ENCODE measurements around the gene NUMA1. TPM values are rescaled to one million over a fixed set of nuclear protein-coding genes. Genes with fewer than 3 reads are reported as not detected.

NUMA1 gene
- total and polyA plus RNA-seq, 2 experiments from 2014 or later: 33.2 to 104 TPM

DNA sequence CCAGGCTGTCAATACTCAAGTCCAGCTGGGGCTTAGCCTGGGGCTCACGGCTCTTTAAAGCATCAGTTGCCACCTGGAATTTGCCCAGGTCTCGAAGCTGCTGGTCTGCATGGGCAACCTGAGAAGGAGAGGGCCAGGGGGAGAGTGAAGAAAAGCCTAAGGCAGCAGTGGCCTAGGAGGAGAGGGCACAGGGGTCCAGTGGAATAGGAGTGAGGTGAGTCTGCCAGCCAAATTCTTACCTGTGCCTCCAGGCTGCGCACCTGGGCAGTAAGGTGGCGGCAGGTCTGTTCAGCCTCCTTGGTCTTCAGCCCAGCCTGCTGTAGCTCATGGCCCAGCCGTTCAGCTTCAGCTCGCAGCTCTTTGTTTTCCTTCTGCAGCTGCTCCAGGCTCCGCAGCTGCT lies 71.6 kb downstream of the NUMA1 start (continued):
- TF ChIP-seq, protein P1, sequence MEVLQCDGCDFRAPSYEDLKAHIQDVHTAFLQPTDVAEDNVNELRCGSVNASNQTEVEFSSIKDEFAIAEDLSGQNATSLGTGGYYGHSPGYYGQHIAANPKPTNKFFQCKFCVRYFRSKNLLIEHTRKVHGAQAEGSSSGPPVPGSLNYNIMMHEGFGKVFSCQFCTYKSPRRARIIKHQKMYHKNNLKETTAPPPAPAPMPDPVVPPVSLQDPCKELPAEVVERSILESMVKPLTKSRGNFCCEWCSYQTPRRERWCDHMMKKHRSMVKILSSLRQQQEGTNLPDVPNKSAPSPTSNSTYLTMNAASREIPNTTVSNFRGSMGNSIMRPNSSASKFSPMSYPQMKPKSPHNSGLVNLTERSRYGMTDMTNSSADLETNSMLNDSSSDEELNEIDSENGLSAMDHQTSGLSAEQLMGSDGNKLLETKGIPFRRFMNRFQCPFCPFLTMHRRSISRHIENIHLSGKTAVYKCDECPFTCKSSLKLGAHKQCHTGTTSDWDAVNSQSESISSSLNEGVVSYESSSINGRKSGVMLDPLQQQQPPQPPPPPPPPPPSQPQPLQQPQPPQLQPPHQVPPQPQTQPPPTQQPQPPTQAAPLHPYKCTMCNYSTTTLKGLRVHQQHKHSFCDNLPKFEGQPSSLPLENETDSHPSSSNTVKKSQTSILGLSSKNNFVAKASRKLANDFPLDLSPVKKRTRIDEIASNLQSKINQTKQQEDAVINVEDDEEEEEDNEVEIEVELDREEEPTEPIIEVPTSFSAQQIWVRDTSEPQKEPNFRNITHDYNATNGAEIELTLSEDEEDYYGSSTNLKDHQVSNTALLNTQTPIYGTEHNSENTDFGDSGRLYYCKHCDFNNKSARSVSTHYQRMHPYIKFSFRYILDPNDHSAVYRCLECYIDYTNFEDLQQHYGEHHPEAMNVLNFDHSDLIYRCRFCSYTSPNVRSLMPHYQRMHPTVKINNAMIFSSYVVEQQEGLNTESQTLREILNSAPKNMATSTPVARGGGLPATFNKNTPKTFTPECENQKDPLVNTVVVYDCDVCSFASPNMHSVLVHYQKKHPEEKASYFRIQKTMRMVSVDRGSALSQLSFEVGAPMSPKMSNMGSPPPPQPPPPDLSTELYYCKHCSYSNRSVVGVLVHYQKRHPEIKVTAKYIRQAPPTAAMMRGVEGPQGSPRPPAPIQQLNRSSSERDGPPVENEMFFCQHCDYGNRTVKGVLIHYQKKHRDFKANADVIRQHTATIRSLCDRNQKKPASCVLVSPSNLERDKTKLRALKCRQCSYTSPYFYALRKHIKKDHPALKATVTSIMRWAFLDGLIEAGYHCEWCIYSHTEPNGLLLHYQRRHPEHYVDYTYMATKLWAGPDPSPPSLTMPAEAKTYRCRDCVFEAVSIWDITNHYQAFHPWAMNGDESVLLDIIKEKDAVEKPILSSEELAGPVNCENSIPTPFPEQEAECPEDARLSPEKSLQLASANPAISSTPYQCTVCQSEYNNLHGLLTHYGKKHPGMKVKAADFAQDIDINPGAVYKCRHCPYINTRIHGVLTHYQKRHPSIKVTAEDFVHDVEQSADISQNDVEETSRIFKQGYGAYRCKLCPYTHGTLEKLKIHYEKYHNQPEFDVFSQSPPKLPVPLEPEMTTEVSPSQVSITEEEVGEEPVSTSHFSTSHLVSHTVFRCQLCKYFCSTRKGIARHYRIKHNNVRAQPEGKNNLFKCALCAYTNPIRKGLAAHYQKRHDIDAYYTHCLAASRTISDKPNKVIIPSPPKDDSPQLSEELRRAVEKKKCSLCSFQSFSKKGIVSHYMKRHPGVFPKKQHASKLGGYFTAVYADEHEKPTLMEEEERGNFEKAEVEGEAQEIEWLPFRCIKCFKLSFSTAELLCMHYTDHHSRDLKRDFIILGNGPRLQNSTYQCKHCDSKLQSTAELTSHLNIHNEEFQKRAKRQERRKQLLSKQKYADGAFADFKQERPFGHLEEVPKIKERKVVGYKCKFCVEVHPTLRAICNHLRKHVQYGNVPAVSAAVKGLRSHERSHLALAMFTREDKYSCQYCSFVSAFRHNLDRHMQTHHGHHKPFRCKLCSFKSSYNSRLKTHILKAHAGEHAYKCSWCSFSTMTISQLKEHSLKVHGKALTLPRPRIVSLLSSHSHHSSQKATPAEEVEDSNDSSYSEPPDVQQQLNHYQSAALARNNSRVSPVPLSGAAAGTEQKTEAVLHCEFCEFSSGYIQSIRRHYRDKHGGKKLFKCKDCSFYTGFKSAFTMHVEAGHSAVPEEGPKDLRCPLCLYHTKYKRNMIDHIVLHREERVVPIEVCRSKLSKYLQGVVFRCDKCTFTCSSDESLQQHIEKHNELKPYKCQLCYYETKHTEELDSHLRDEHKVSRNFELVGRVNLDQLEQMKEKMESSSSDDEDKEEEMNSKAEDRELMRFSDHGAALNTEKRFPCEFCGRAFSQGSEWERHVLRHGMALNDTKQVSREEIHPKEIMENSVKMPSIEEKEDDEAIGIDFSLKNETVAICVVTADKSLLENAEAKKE (CRISPR knock-in tag; IDR thresholded peaks at IDR 0.05): no peak
- TF ChIP-seq POLR2AphosphoS5 (IDR thresholded peaks at IDR 0.05; ENCODE audit: low read depth): no peak
- no peak for TF ChIP-seq NANOG (IDR thresholded peaks at IDR 0.05; ENCODE audit: borderline replicate concordance)
- TF ChIP-seq EZH2phosphoT487 (IDR thresholded peaks at IDR 0.05; ENCODE audit: unreplicated experiment): no peak
- TF ChIP-seq, protein P2, sequence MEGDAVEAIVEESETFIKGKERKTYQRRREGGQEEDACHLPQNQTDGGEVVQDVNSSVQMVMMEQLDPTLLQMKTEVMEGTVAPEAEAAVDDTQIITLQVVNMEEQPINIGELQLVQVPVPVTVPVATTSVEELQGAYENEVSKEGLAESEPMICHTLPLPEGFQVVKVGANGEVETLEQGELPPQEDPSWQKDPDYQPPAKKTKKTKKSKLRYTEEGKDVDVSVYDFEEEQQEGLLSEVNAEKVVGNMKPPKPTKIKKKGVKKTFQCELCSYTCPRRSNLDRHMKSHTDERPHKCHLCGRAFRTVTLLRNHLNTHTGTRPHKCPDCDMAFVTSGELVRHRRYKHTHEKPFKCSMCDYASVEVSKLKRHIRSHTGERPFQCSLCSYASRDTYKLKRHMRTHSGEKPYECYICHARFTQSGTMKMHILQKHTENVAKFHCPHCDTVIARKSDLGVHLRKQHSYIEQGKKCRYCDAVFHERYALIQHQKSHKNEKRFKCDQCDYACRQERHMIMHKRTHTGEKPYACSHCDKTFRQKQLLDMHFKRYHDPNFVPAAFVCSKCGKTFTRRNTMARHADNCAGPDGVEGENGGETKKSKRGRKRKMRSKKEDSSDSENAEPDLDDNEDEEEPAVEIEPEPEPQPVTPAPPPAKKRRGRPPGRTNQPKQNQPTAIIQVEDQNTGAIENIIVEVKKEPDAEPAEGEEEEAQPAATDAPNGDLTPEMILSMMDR (conservative IDR thresholded peaks at IDR 0.05; ENCODE audit: low read depth in 2 of 2): no peak
- no peak for TF ChIP-seq CREB1 (CRISPR knock-in tag; IDR thresholded peaks at IDR 0.05; ENCODE audit: low read depth)
- no peak for TF ChIP-seq JUNB (IDR thresholded peaks at IDR 0.05; ENCODE audit: unreplicated experiment)
- no peak for TF ChIP-seq EZH2 (IDR thresholded peaks at IDR 0.05; ENCODE audit: low read depth, unreplicated experiment)

DNA sequence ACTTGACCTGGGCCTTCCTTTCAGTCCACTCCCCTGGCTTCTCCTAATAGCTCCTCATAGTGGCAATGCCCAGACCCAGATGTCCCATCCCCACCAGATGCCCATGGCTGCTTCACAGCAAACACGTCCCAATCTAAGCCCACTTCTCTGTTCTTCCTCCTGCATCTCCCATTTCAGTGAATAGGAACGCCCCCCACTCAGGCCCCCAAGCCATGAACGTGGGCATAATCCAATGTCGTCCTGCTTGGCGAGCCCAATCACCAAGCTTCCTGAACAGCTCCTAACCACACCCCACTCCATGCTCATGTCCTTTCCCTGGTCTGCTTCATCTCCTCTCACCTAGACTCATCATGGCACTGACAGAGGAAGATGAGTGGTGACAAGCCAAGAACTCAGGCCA lies 72.8 kb downstream of the NUMA1 start:
- H3K79me2 ChIP-seq (replicated peaks; ENCODE audit: insufficient read depth): no peaks in the 10 kb centered on the region
- Mint-ChIP-seq H3K4me3 (no peak overlapping the region), H3K36me3 (ENCODE audit: low read depth) (peaks cover 91% of the 10 kb centered on the region), H3K27ac (peak overlapping the region; percentile 19; the same call in 1 of the 2 replicates), H3K4me1 (no peaks in the 10 kb centered on the region), H3K9me3 (peaks cover 2% of the 10 kb centered on the region; the same call in 1 of the 3 replicates), H3K27me3 (ENCODE audit: insufficient read depth, low read depth, poor library complexity) (peaks cover 35% of the 10 kb centered on the region)
- H3K9me2 ChIP-seq (ENCODE audit: insufficient read depth): no peaks in the 10 kb centered on the region
- no peak overlapping the region for H3K27ac ChIP-seq (ENCODE audit: low read depth)
- no peak overlapping the region for H3K4me3 ChIP-seq
- H2AFZ ChIP-seq: no peak overlapping the region
- no peak overlapping the region for H3K4me2 ChIP-seq
- no peak for DNase-seq (ENCODE audit: low spot score)
- peaks cover 3% of the 10 kb centered on the region for H3F3A ChIP-seq (replicated peaks; ENCODE audit: low read depth)
- H3K4me1 ChIP-seq (ENCODE audit: insufficient read depth): no peaks in the 10 kb centered on the region
- no peak for ATAC-seq
- no peak for TF ChIP-seq NANOG (IDR thresholded peaks at IDR 0.05; ENCODE audit: borderline replicate concordance)
- TF ChIP-seq, protein P2 (conservative IDR thresholded peaks at IDR 0.05; ENCODE audit: low read depth in 2 of 2): no peak
- peaks cover 23% of the 10 kb centered on the region for H4K20me1 ChIP-seq (replicated peaks; ENCODE audit: insufficient read depth)
- no peaks in the 10 kb centered on the region for H3K27me3 ChIP-seq (ENCODE audit: insufficient read depth)
- peaks cover 7% of the 10 kb centered on the region; the same call in 1 of the 2 replicates for H3K36me3 ChIP-seq (ENCODE audit: insufficient read depth)
